HCT116 (cell line): ENCODE results near the gene EVC. TPM values are rescaled to one million over a fixed set of nuclear protein-coding genes. Genes with fewer than 3 reads are reported as not detected.

Experiments used
- ATAC-seq: fragments of 200-7000 bp; cut with Tn5 transposase; 2 replicates; pipeline ENCODE4 v1.9.1; 2020; ENCODE audit warnings: mild to moderate bottlenecking, moderate library complexity
- BruUV-seq: library from RNA; stranded (reverse); fragments of 400-500 nt; replicated peaks from 2 replicates; lab custom pipeline; 2021; lab: Mats Ljungman, UMichigan
- CTCF ChIA-PET: fragments of 300-600 bp; sonication (Branson Sonifier 250); formaldehyde crosslinking; loops from one replicate; lab custom pipeline; 2021; ENCODE audit warnings: antibody characterized with exemption; lab: Charles Lee
- POLR2A ChIA-PET: fragments of 300-600, 350-600 bp; sonication (Branson Sonifier 250); formaldehyde crosslinking; loops from one replicate; lab custom pipeline; 2021; ENCODE audit warnings: antibody characterized with exemption; lab: Charles Lee
- RAD21 ChIA-PET, 2 experiments: fragments of 300-600 bp; sonication (Branson Sonifier 250); formaldehyde crosslinking; loops; one replicate each; lab custom pipeline; 2023; ENCODE audit warnings: low total read pairs in 2 of 2; ENCODE audit not compliant: uncharacterized antibody in 2 of 2, unreplicated experiment in 2 of 2, low non-redundant PET in 1 of 2; lab: Charles Lee
- DNase-seq: peaks from one replicate; pipeline ENCODE4 v3.0.0-alpha.2; 2010; ENCODE audit warnings: low read depth, low spot score
- H2AFZ ChIP-seq: fragments of 200-600 bp; shearing (Covaris generic), sonication (generic); 2 replicates; pipeline ENCODE4 v1.6.1; 2017; ENCODE audit warnings: low read depth, mixed run types, mixed read lengths, antibody characterized with exemption, low read length; ENCODE audit not compliant: poor library complexity, severe bottlenecking
- H3K27ac ChIP-seq: 2 replicates; pipeline ENCODE4 v1.5.1; 2012; ENCODE audit warnings: low read depth, low read length
- H3K27me3 ChIP-seq: fragments of 200-600 bp; sonication (generic); 2 replicates; pipeline ENCODE4 v1.6.1; 2016; ENCODE audit warnings: mixed run types, low read length, mixed read lengths; ENCODE audit not compliant: insufficient read depth
- H3K36me3 ChIP-seq, 2 experiments: fragments of 200-500 bp in 1 of 2; fragments of 200-600 bp in 1 of 2; sonication (Bioruptor generic) in 1 of 2; sonication (generic) in 1 of 2; 2 replicates each; pipeline versions ENCODE4 v1.5.1 to v1.6.1; 2014 to 2016; ENCODE audit warnings: low read length in 2 of 2, inconsistent platforms in 1 of 2, mixed read lengths in 1 of 2, mixed run types in 1 of 2; ENCODE audit not compliant: insufficient read depth in 2 of 2, control insufficient read depth in 1 of 2
- H3K4me1 ChIP-seq, 2 experiments: fragments of 200-600 bp in 1 of 2; sonication (generic) in 1 of 2; 2 replicates each; pipeline versions ENCODE4 v1.5.1 to v1.6.1; 2012 to 2017; ENCODE audit warnings: low read length in 2 of 2, inconsistent platforms in 1 of 2, mild to moderate bottlenecking in 1 of 2, mixed read lengths in 1 of 2, mixed run types in 1 of 2, moderate library complexity in 1 of 2; ENCODE audit not compliant: insufficient read depth in 2 of 2, control insufficient read depth in 1 of 2
- H3K4me2 ChIP-seq: fragments of 200-600 bp; sonication (generic); 2 replicates; pipeline ENCODE4 v1.6.1; 2017; ENCODE audit warnings: mixed run types, low read length, mixed read lengths
- H3K4me3 ChIP-seq, 2 experiments: fragments of 200-600 bp in 1 of 2; sonication (generic) in 1 of 2; replicated peaks in 1 of 2; 2 replicates each; pipeline ENCODE4 v1.5.1; 2011 to 2016; ENCODE audit warnings: low read length in 2 of 2, control low read depth in 1 of 2, low read depth in 1 of 2, mild to moderate bottlenecking in 1 of 2, mixed read lengths in 1 of 2, mixed run types in 1 of 2
- H3K79me2 ChIP-seq: fragments of 200-600 bp; sonication (generic); 2 replicates; pipeline ENCODE4 v1.6.1; 2017; ENCODE audit warnings: mild to moderate bottlenecking, mixed run types, low read length, moderate library complexity, mixed read lengths; ENCODE audit not compliant: insufficient read depth
- H3K9ac ChIP-seq: fragments of 200-600 bp; sonication (generic); 2 replicates; pipeline ENCODE4 v1.6.1; 2016; ENCODE audit warnings: low read length, mixed read lengths
- H3K9me2 ChIP-seq: fragments of 200-600 bp; sonication (generic), shearing (Covaris generic); 2 replicates; pipeline ENCODE4 v1.6.1; 2017; ENCODE audit warnings: mixed run types, mild to moderate bottlenecking, moderate library complexity; ENCODE audit not compliant: insufficient read depth
- H3K9me3 ChIP-seq, 2 experiments: fragments of 200-500 bp in 1 of 2; fragments of 200-600 bp in 1 of 2; sonication (Bioruptor generic) in 1 of 2; sonication (generic) in 1 of 2; 2 replicates each; pipeline ENCODE4 v1.6.1; 2014 to 2017; ENCODE audit warnings: low read length in 2 of 2, mixed read lengths in 2 of 2, inconsistent platforms in 1 of 2, low read depth in 1 of 2, mild to moderate bottlenecking in 1 of 2, mixed run types in 1 of 2, moderate library complexity in 1 of 2; ENCODE audit not compliant: control insufficient read depth in 1 of 2, insufficient read depth in 1 of 2
- H4K20me1 ChIP-seq: fragments of 200-600 bp; sonication (generic), shearing (Covaris generic); 2 replicates; pipeline ENCODE4 v1.6.1; 2017; ENCODE audit warnings: mixed run types, mild to moderate bottlenecking, moderate library complexity; ENCODE audit not compliant: insufficient read depth
- ATF3 ChIP-seq: IDR thresholded peaks from 2 replicates; pipeline ENCODE4 v1.6.1; 2012
- CBX3 ChIP-seq: IDR thresholded peaks from 2 replicates; pipeline ENCODE4 v1.6.1; 2012; ENCODE audit warnings: low read depth
- CEBPB ChIP-seq: IDR thresholded peaks from 2 replicates; pipeline ENCODE4 v1.6.1; 2012; ENCODE audit warnings: low read depth
- CTCF ChIP-seq, 3 experiments: fragments of 200-600 bp in 1 of 3; sonication (generic) in 1 of 3; IDR thresholded peaks in 2 of 3; conservative IDR thresholded peaks in 1 of 3; 2 replicates each; pipeline ENCODE4 v1.5.1; 2012 to 2017; ENCODE audit warnings: low read depth in 2 of 3, low read length in 2 of 3, antibody characterized with exemption in 1 of 3, borderline replicate concordance in 1 of 3, control low read depth in 1 of 3, mild to moderate bottlenecking in 1 of 3, mixed read lengths in 1 of 3, mixed run types in 1 of 3, moderate library complexity in 1 of 3; ENCODE audit not compliant: insufficient read depth in 1 of 3
- EGR1 ChIP-seq: IDR thresholded peaks from 2 replicates; pipeline ENCODE4 v1.6.1; 2012; ENCODE audit warnings: low read depth
- ELF1 ChIP-seq: IDR thresholded peaks from 2 replicates; pipeline ENCODE4 v1.6.1; 2012; ENCODE audit warnings: low read depth, borderline replicate concordance
- EZH2 ChIP-seq: fragments of 200-600 bp; sonication (generic); IDR thresholded peaks from 2 replicates; pipeline ENCODE4 v1.6.1; 2017; ENCODE audit warnings: antibody characterized with exemption, mixed run types
- EZH2phosphoT487 ChIP-seq: fragments of 200-600 bp; IDR thresholded peaks from 2 replicates; pipeline ENCODE4 v1.6.1; 2018; ENCODE audit warnings: antibody characterized with exemption, borderline replicate concordance
- JUND ChIP-seq: IDR thresholded peaks from 2 replicates; pipeline ENCODE4 v1.6.1; 2012
- MAX ChIP-seq: IDR thresholded peaks from 2 replicates; pipeline ENCODE4 v1.6.1; 2012
- POLR2AphosphoS5 ChIP-seq: IDR thresholded peaks from 2 replicates; pipeline ENCODE4 v1.6.1; 2011; ENCODE audit warnings: mild to moderate bottlenecking, low read depth, low read length, moderate library complexity
- RAD21 ChIP-seq: IDR thresholded peaks from 2 replicates; pipeline ENCODE4 v1.6.1; 2012; ENCODE audit warnings: low read depth, mild to moderate bottlenecking
- REST ChIP-seq: IDR thresholded peaks from 2 replicates; pipeline ENCODE4 v1.6.1; 2012; ENCODE audit warnings: low read depth
- YY1 ChIP-seq: IDR thresholded peaks from 2 replicates; pipeline ENCODE4 v1.6.1; 2011; ENCODE audit warnings: low read length, low read depth, moderate library complexity, mild to moderate bottlenecking; ENCODE audit not compliant: insufficient replicate concordance; ENCODE audit errors: extremely low read depth
- ZBTB33 ChIP-seq: IDR thresholded peaks from 2 replicates; pipeline ENCODE4 v1.6.1; 2011; ENCODE audit warnings: mild to moderate bottlenecking, low read length, moderate library complexity; ENCODE audit not compliant: insufficient replicate concordance; ENCODE audit errors: extremely low read depth
- ZFX ChIP-seq: fragments of 450-650 bp; IDR thresholded peaks from 2 replicates; pipeline ENCODE4 v1.6.1; 2017
- ZNF274 ChIP-seq: fragments of 200-500 bp; sonication (Bioruptor generic); IDR thresholded peaks from 2 replicates; pipeline ENCODE4 v1.6.1; 2014; ENCODE audit warnings: mild to moderate bottlenecking, low read depth, low read length, inconsistent platforms
- intact Hi-C: fragments of 100-400 bp; cut with micrococcal nuclease; formaldehyde crosslinking; loops from 2 replicates; pipeline ENCODE4 v1.10.0; 2022
- total RNA-seq: library from RNA; stranded (reverse); gene quantifications from one replicate; pipeline ENCODE4 v1.2.1, GENCODE V29; 2021; ENCODE audit not compliant: unreplicated experiment

The EVC gene
- total RNA-seq, 1 experiment from 2014 or later, result 0.15 TPM

GRCh38 chr4:5801696-5802095 is 90.7 kb downstream of the EVC start (continued):
- no peak for TF ChIP-seq CTCF (IDR thresholded peaks at IDR 0.05 in 2 of 3, conservative IDR thresholded peaks at IDR 0.05 in 1 of 3; ENCODE audit: borderline replicate concordance in 1 of 3, insufficient read depth in 1 of 3, low read depth in 2 of 3, low read length in 2 of 3)
- no peak for TF ChIP-seq JUND
- TF ChIP-seq ZFX, result no peak
- no peak for TF ChIP-seq MAX
- TF ChIP-seq ATF3, result no peak
- TF ChIP-seq ZNF274, result no peak
- TF ChIP-seq RAD21, result no peak
- TF ChIP-seq ELF1, result no peak
- TF ChIP-seq EGR1, result no peak
- TF ChIP-seq POLR2AphosphoS5, result no peak
- TF ChIP-seq CEBPB, result no peak

- H3K9me2 ChIP-seq, result no peaks in the 10 kb centered on the region
- no peaks in the 10 kb centered on the region for H3K9me3 ChIP-seq
- H3K79me2 ChIP-seq, result no peaks in the 10 kb centered on the region
- H2AFZ ChIP-seq, result no peak overlapping the region
- DNase-seq, result no peak
- H3K36me3 ChIP-seq, result no peaks in the 10 kb centered on the region
- no peaks in the 10 kb centered on the region for H3K27me3 ChIP-seq
- no peak overlapping the region for H3K4me2 ChIP-seq
- H3K27ac ChIP-seq, result no peak overlapping the region
- ChIA-PET CTCF (interaction anchor here (2.9 kb wide), 1 partner anchor 11 kb away, joined by 19 read pairs; no protein-coding TSS in a partner anchor), POLR2A (no interaction called here), RAD21 (no interaction called here)
- ATAC-seq, result no peak
- H3K9ac ChIP-seq, result no peak overlapping the region
- intact Hi-C loops, result no loop called here
- no peaks in the 10 kb centered on the region for H3K4me1 ChIP-seq
- H3K4me3 ChIP-seq, result no peak overlapping the region
- H4K20me1 ChIP-seq, result no peaks in the 10 kb centered on the region
- BruUV-seq, result no TSS peak
- TF ChIP-seq RAD21 (no peak), ZNF274 (no peak), YY1 (no peak), ZFX (no peak), EZH2 (no peak), EZH2phosphoT487 (no peak), REST (no peak), MAX (no peak), ELF1 (no peak), CBX3 (no peak), ZBTB33 (no peak), JUND (no peak), POLR2AphosphoS5 (no peak)
Measured at GRCh38 chr4:5802565-5802964, 91.6 kb downstream of the EVC start.
